K562 (cell line): ENCODE results near the gene CTNNBL1. TPM values are rescaled to one million over a fixed set of nuclear protein-coding genes. Genes with fewer than 3 reads are reported as not detected.

Experiments used
- polyA plus RNA-seq, 8 experiments: library from polyadenylated mRNA; depleted of rRNA in 4 of 8; stranded (reverse) in 5 of 8; unstranded in 3 of 8; fragments of >200 nt; fragmentation: Nextera tagmentation in 2 of 8; fragmentation: Illumina TruSeq in 1 of 8; extraction: Ambion mirVana in 2 of 8; extraction: Trizol in 1 of 8; gene quantifications; 2 replicates each; pipeline versions ENCODE4 v1.2.1 to v1.2.3, GENCODE V29; 2011 to 2014; ENCODE audit warnings: inconsistent platforms in 1 of 8, missing spikeins in 1 of 8
- total RNA-seq, 7 experiments: library from RNA; depleted of rRNA in 6 of 7; stranded (reverse); fragments of >200 nt in 6 of 7; fragmentation: Illumina TruSeq in 2 of 7; extraction: Trizol in 2 of 7; gene quantifications; 2 replicates each; pipeline versions ENCODE4 v1.2.1 to v1.2.3, GENCODE V29; 2011 to 2021; ENCODE audit warnings: low replicate concordance in 1 of 7

The CTNNBL1 gene
- total and polyA plus RNA-seq, 9 of the 15 experiments (the other 6 are each of a cell fraction or from before 2014, with no cell fraction given), result 32.4 to 85.6 (median 43.6) TPM

Other genes starting within 250 kb of the CTNNBL1 start
- not detected in 2 replicates for gene NNAT, start 172.8 kb upstream of the CTNNBL1 start, total RNA-seq (2014; rRNA removed)
- gene NNAT, start 172.8 kb upstream of the CTNNBL1 start, total RNA-seq (2014; rRNA removed; fragmentation: Illumina TruSeq; extraction: Trizol), result not detected in 2 replicates
- gene NNAT, start 172.8 kb upstream of the CTNNBL1 start, total RNA-seq (2015; rRNA removed; fragmentation: Illumina TruSeq; extraction: Trizol), result not detected in 2 replicates
- 0.13 TPM in 1 of 2 replicates, not detected in the other for gene NNAT, start 172.8 kb upstream of the CTNNBL1 start, total RNA-seq (2021)
- gene NNAT, start 172.8 kb upstream of the CTNNBL1 start, polyA plus RNA-seq (2011; rRNA removed), result not detected in 2 replicates
- not detected in 2 replicates for gene NNAT, start 172.8 kb upstream of the CTNNBL1 start, polyA plus RNA-seq (2014; fragmentation: Illumina TruSeq; extraction: Trizol)
- not detected for gene NNAT, start 172.8 kb upstream of the CTNNBL1 start, polyA plus RNA-seq (2014; fragmentation: Nextera tagmentation; extraction: Ambion mirVana)
- not detected in 2 replicates for gene NNAT, start 172.8 kb upstream of the CTNNBL1 start, polyA plus RNA-seq (2014; rRNA removed)
- 20.6 and 24.2 TPM in 2 replicates for gene BLCAP, start 166.2 kb upstream of the CTNNBL1 start, total RNA-seq (2014; rRNA removed)
- 19.6 and 21.0 TPM in 2 replicates for gene BLCAP, start 166.2 kb upstream of the CTNNBL1 start, total RNA-seq (2014; rRNA removed; fragmentation: Illumina TruSeq; extraction: Trizol)
- 26.4 and 27.6 TPM in 2 replicates for gene BLCAP, start 166.2 kb upstream of the CTNNBL1 start, total RNA-seq (2015; rRNA removed; fragmentation: Illumina TruSeq; extraction: Trizol)
- 30.1 and 34.0 TPM in 2 replicates for gene BLCAP, start 166.2 kb upstream of the CTNNBL1 start, total RNA-seq (2021)
- 29.6 and 41.5 TPM in 2 replicates for gene BLCAP, start 166.2 kb upstream of the CTNNBL1 start, polyA plus RNA-seq (2011; rRNA removed)
- gene BLCAP, start 166.2 kb upstream of the CTNNBL1 start, polyA plus RNA-seq (2014; fragmentation: Illumina TruSeq; extraction: Trizol), result 31.5 and 31.9 TPM in 2 replicates
- 10 to 100 TPM; 16.9 to 17.3 TPM for gene BLCAP, start 166.2 kb upstream of the CTNNBL1 start, polyA plus RNA-seq (2014; fragmentation: Nextera tagmentation; extraction: Ambion mirVana)
- gene BLCAP, start 166.2 kb upstream of the CTNNBL1 start, polyA plus RNA-seq (2014; rRNA removed), result 37.1 and 38.9 TPM in 2 replicates
- not detected in 2 replicates for gene VSTM2L, start 209.1 kb downstream of the CTNNBL1 start, total RNA-seq (2014; rRNA removed)
- gene VSTM2L, start 209.1 kb downstream of the CTNNBL1 start, total RNA-seq (2014; rRNA removed; fragmentation: Illumina TruSeq; extraction: Trizol), result not detected in 2 replicates
- gene VSTM2L, start 209.1 kb downstream of the CTNNBL1 start, total RNA-seq (2015; rRNA removed; fragmentation: Illumina TruSeq; extraction: Trizol), result not detected in 2 replicates
- not detected in 2 replicates for gene VSTM2L, start 209.1 kb downstream of the CTNNBL1 start, total RNA-seq (2021)
- gene VSTM2L, start 209.1 kb downstream of the CTNNBL1 start, polyA plus RNA-seq (2011; rRNA removed), result not detected in 2 replicates
- gene VSTM2L, start 209.1 kb downstream of the CTNNBL1 start, polyA plus RNA-seq (2014; fragmentation: Illumina TruSeq; extraction: Trizol), result not detected in 2 replicates
- not detected for gene VSTM2L, start 209.1 kb downstream of the CTNNBL1 start, polyA plus RNA-seq (2014; fragmentation: Nextera tagmentation; extraction: Ambion mirVana)
- not detected in 2 replicates for gene VSTM2L, start 209.1 kb downstream of the CTNNBL1 start, polyA plus RNA-seq (2014; rRNA removed)